ENCODE measurements around the gene ANKRD9. TPM values are rescaled to one million over a fixed set of nuclear protein-coding genes. Genes with fewer than 3 reads are reported as not detected.

ANKRD9 gene
- total and polyA plus RNA-seq, 8 donors, result 5.3 to 357 (median 27.0) TPM

DNA sequence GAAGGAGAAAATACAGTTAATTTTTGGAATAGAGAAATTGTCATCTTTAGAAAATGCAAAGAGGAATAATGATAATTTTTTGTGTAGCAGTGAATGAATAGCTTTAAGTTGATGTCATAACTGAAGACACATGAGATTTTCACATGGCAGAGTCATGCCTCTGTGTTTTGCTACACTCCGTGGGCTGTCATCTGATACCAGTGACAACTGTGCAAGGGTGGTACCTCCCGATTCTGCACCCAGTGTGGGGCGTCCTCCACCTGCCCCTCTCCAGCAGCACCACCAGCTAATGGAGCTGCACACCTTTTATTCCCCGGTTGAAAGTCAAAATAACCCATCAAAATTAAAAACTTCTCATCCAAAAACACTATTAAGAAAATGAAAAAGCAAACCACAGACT, 47.2 kb downstream of the ANKRD9 start:
- intact Hi-C loops (cut with DNase I; ENCODE audit: low total_unique reads), result no loop called here
- H3K4me3 ChIP-seq, result no peak overlapping the region
- peaks cover 6 to 82% (median 64%) of the 10 kb centered on the region in 4 donors for H3K36me3 ChIP-seq
- no peak for DNase-seq
- 84 to 92% (median 86%) methylated on average over 4 of the region's 4 CpGs for WGBS, 5 donors
- H3K27me3 ChIP-seq, result no peaks in the 10 kb centered on the region
- peaks cover 0 to 7% (median 3%) of the 10 kb centered on the region in 4 donors for H3K4me1 ChIP-seq
- H3K27ac ChIP-seq, result no peak overlapping the region
- no peaks in the 10 kb centered on the region for H3K9me3 ChIP-seq
- TF ChIP-seq EP300 (IDR thresholded peaks at IDR 0.05) (no peak), POLR2AphosphoS5 (IDR thresholded peaks at IDR 0.05) (no peak), POLR2A (IDR thresholded peaks at IDR 0.05) (no peak), CTCF (IDR thresholded peaks at IDR 0.05) (no peak)

DNA sequence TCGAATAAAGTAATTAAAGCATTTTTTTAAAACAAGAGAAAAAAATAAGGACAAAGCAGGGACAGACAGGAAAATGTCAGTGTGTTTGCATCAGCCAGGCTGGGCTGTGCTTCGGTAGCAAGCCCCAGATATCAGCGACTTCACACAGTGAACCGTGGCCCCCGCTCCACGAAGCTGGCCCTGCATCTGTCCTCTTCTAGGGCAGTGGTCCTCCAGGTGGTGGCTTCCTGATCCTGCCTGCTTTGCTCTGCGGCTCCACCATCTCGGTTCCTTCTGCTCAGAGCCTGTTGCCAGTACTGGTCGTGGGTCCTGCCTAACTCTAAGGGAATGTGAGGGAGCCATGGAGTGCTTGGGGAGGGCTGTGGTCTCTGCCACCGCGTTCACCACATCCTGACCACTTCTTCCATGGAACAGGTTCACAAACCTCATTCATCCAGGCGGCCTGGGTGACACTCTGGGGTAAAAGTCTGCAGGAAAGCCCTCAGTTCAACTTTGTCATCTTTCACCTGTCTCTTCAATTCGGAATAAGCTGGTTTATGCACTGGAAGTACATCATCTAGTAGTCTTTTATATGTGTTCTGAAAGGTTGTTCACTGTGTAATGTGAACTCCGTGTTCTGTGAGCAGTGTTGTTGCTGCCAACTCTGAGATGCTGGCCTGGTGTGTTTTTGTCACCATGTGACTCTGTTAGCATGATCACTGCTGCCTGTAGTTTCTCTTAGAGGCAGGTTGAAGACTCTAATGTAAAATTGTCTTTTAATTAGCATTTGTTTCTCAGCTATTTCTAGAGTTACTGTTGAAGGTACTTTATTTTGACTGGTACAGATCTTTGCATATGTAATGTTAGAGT, 47.9 kb downstream of the ANKRD9 start:
- H3K36me3 ChIP-seq, result peaks cover 11 to 82% (median 67%) of the 10 kb centered on the region in 4 donors
- intact Hi-C loops (cut with DNase I; ENCODE audit: low total_unique reads), result no loop called here
- no peak overlapping the region for H3K4me3 ChIP-seq
- WGBS, 5 donors, result 72 to 91% (median 84%) methylated on average over 14 of the region's 14 CpGs
- H3K27ac ChIP-seq, result no peak overlapping the region
- H3K9me3 ChIP-seq, result no peaks in the 10 kb centered on the region
- TF ChIP-seq POLR2AphosphoS5 (IDR thresholded peaks at IDR 0.05), result no peak
- no peak for TF ChIP-seq EP300 (IDR thresholded peaks at IDR 0.05)
- TF ChIP-seq POLR2A (IDR thresholded peaks at IDR 0.05), result no peak
- H3K4me1 ChIP-seq, result peaks cover 0 to 7% (median 3%) of the 10 kb centered on the region in 4 donors
- DNase-seq, result no peak
- no peaks in the 10 kb centered on the region for H3K27me3 ChIP-seq

DNA sequence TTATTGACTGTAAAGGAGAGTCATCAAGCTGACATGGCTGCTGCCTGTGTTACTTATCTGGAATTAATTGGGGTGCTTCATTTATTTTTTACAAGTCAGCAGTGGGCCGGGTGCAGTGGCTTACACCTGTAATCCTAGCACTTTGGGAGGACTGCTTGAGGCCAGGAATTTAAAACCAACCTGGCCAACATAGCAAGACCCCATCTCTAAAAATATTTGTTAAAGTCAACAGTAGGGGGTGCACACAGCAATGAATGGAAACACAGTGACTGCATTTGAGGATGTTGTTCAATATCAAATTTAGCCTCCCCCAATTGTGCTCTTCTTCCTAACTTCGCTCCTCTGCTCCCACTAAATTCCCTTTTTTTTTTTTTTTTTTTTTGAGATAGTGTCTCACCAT, 52.1 kb downstream of the ANKRD9 start:
- no peak for DNase-seq
- H3K27me3 ChIP-seq, result no peaks in the 10 kb centered on the region
- no peaks in the 10 kb centered on the region for H3K4me1 ChIP-seq
- TF ChIP-seq EP300 (IDR thresholded peaks at IDR 0.05), result no peak
- no peak for TF ChIP-seq CTCF (IDR thresholded peaks at IDR 0.05)
- no peak for TF ChIP-seq POLR2A (IDR thresholded peaks at IDR 0.05)
- peaks cover 26 to 92% (median 82%) of the 10 kb centered on the region in 4 donors for H3K36me3 ChIP-seq
- WGBS, 5 donors, result 73 to 98% (median 80%) methylated on average over 2 of the region's 2 CpGs
- intact Hi-C loops (cut with DNase I; ENCODE audit: low total_unique reads), result no loop called here
- no peak overlapping the region for H3K27ac ChIP-seq
- no peaks in the 10 kb centered on the region for H3K9me3 ChIP-seq
- no peak overlapping the region for H3K4me3 ChIP-seq

GRCh38 chr14:102454711-102455110, 54.9 kb downstream of the ANKRD9 start:
- intact Hi-C loops (cut with DNase I; ENCODE audit: low total_unique reads), result no loop called here
- peaks cover 49 to 98% (median 96%) of the 10 kb centered on the region in 4 donors for H3K36me3 ChIP-seq

More at GRCh38 chr14:102454711-102455110, 54.9 kb downstream of the ANKRD9 start:
- no peak overlapping the region for H3K27ac ChIP-seq
- TF ChIP-seq EP300 (IDR thresholded peaks at IDR 0.05), result no peak
- TF ChIP-seq CTCF (IDR thresholded peaks at IDR 0.05), result no peak
- TF ChIP-seq POLR2A (IDR thresholded peaks at IDR 0.05), result no peak
- TF ChIP-seq POLR2AphosphoS5 (IDR thresholded peaks at IDR 0.05), result no peak
- H3K27me3 ChIP-seq, result no peaks in the 10 kb centered on the region
- H3K4me1 ChIP-seq, result no peaks in the 10 kb centered on the region
- H3K4me3 ChIP-seq, result no peak overlapping the region
- WGBS, 5 donors, result 69 to 100% (median 76%) methylated on average over 1 to 5 of the region's 5 CpGs
- no peak for DNase-seq
- H3K9me3 ChIP-seq, result no peaks in the 10 kb centered on the region

All from stomach (tissue), 9 donors.